Central memory CD8-positive, alpha-beta T cell (primary cell): ENCODE measurements around the gene EDARADD.

ENCODE experiments used
- ATAC-seq: fragments of 150-1000 bp; cut with Tn5 transposase; replicated peaks from 2 replicates; pipeline ENCODE4 v1.10.0; 2022; ENCODE audit warnings: mild to moderate bottlenecking, moderate FRiP score, moderate number of reproducible peaks; ENCODE audit not compliant: poor library complexity, severe bottlenecking; ENCODE audit errors: extremely low read depth
- DNase-seq, 2 donors: peaks; one replicate each; pipeline ENCODE4 v3.0.0; 2021; ENCODE audit warnings: low spot score in 2 of 2
- H3K27ac Mint-ChIP-seq: one replicate; pipeline ENCODE4 v1.8.0; 2022; ENCODE audit warnings: low read depth, mild to moderate bottlenecking, moderate library complexity, mixed read lengths
- H3K27me3 Mint-ChIP-seq: one replicate; pipeline ENCODE4 v1.8.0; 2022; ENCODE audit warnings: mixed read lengths
- H3K36me3 Mint-ChIP-seq: one replicate; pipeline ENCODE4 v1.8.0; 2022; ENCODE audit warnings: mild to moderate bottlenecking, moderate library complexity, mixed read lengths; ENCODE audit not compliant: insufficient read depth
- H3K4me1 Mint-ChIP-seq: one replicate; pipeline ENCODE4 v1.8.0; 2022; ENCODE audit warnings: mixed read lengths
- H3K4me3 Mint-ChIP-seq: one replicate; pipeline ENCODE4 v1.8.0; 2022; ENCODE audit warnings: mild to moderate bottlenecking, moderate library complexity, mixed read lengths
- H3K9me3 Mint-ChIP-seq: one replicate; pipeline ENCODE4 v1.8.0; 2022; ENCODE audit warnings: mixed read lengths

EDARADD gene

DNA sequence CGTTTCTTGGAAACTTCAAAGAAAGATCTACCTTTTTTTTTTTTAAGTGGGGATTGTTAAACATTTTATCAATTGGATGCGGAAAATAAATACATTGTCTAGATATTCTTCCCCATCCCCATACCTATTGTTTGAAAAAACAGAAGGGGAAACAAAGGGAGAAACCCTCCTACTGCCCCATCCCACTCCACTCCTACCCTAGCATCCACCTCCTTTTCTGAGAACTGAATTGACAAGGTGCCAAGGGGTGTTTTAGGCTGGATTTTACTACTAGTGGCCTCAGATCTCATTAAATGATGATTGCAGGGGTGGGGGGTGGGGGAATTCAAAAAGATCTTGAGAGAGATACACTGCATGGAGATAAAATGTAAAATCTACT lies 2.6 kb downstream of the EDARADD start:
- H3K9me3 Mint-ChIP-seq = no peaks in the 10 kb centered on the region
- ATAC-seq (no peak), DNase-seq (no peak)
- peak overlapping the region; percentile 95 for H3K27ac Mint-ChIP-seq
- peaks cover 8% of the 10 kb centered on the region for H3K36me3 Mint-ChIP-seq
- H3K4me1 Mint-ChIP-seq = peaks cover 40% of the 10 kb centered on the region
- H3K27me3 Mint-ChIP-seq = no peaks in the 10 kb centered on the region
- peak overlapping the region; percentile 95 for H3K4me3 Mint-ChIP-seq

DNA sequence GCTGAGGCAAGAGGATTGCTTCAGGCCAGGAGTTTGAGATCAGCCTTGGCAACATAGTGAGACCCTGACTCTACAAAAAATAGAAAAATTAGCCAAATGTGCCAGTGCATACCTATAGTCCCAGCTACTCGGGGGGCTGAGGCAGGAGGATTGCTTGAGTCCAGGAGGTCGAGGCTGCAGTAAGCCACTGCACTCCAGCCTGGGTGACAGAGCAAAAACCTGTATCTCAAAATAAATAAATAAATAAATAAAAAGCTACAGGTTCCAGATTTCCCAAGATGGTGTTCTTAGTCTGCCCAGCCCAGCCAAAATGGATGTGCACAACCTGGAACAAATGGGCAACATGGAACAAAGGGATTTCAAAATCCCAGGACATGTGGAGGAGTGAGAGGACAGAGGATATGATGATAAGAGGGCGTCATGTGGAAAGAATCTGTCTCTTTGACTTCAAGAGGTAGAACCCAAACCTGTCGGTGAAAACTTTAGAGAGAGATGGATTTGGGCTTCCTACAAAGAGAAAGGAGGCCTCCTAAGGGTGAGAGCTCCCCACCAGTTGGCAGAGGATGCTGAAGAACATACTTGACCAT lies 3.2 kb downstream of the EDARADD start:
- Mint-ChIP-seq H3K9me3 (no peaks in the 10 kb centered on the region), H3K27me3 (no peaks in the 10 kb centered on the region), H3K36me3 (peaks cover 8% of the 10 kb centered on the region), H3K4me1 (peaks cover 41% of the 10 kb centered on the region), H3K27ac (no peak overlapping the region), H3K4me3 (no peak overlapping the region)
- DNase-seq = no peak
- ATAC-seq = no peak

DNA sequence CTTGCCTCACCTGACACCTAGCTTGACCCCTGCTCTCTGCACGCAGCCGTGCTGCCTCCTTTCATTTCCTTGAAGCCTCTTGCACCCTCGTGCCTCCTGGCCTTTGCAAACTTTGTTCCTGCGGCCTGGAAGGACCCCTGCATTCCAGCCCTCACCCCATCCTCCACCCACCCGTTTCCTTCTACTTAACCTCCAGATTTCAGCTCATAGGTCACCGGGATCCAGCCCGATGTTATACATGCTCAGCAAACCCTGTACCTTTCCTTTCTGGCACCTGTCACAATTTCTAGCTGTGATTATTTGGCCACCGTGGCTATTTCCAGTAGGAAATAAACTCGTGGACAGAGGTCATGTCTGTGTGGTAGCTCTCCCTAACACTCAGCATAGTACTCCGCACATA lies 4.5 kb downstream of the EDARADD start:
- Mint-ChIP-seq H3K27ac (peak overlapping the region; percentile 23), H3K4me3 (no peak overlapping the region), H3K36me3 (peaks cover 8% of the 10 kb centered on the region), H3K27me3 (no peaks in the 10 kb centered on the region), H3K4me1 (peaks cover 41% of the 10 kb centered on the region), H3K9me3 (no peaks in the 10 kb centered on the region)
- no peak for DNase-seq
- no peak for ATAC-seq

DNA sequence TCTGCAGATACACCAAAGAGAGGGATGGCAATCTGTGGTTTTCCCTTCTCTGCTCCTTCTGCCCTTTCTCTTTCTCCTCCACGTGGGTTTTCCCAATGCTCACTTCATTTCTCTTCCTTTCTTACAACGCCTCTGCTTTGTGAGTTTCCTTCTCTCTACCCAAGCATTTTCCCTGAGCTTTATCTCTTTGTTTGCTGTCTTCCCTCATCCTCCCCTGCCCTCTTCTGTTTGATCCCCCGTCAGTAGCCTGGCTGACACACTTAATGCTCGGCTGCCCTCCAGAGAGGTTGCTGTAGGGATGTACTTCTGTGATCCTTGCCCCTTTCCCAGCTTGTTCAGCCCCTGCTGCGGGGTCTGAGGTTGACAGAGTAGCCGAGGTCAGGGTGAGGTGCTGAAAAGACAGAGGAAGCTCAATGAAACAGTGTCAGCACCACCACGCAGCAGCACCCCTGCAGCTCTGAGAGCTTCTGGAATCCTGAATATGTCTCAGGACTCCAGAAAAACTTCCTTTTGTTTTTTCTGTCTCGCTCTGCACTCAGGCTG lies 6.0 kb downstream of the EDARADD start:
- H3K4me3 Mint-ChIP-seq = no peak overlapping the region

DNA sequence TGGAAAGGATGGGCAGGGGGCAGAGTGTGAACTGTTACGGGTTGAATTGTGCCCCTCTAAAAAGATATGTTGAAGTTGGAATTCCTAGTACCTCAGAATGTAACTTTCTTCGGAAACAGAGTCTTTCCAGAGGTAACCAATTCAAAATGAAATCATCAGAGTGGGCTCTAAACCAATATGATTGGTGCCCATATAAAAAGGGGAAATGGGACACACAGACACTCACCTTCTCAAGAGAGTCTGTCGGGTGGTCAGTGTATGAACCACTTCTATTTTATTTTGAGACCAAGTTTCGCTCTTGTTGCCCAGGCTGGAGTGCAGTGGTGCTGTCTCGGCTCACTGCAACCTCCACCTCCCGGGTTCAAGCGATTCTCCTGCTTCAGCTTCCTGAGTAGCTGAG lies 7.6 kb downstream of the EDARADD start:
- H3K27ac Mint-ChIP-seq = no peak overlapping the region
- no peak overlapping the region for H3K4me3 Mint-ChIP-seq
- H3K9me3 Mint-ChIP-seq = no peaks in the 10 kb centered on the region
- H3K36me3 Mint-ChIP-seq = peaks cover 4% of the 10 kb centered on the region
- peaks cover 27% of the 10 kb centered on the region for H3K4me1 Mint-ChIP-seq
- no peak for DNase-seq
- no peaks in the 10 kb centered on the region for H3K27me3 Mint-ChIP-seq
- no peak for ATAC-seq

More for the DNA sequence above, 6.0 kb downstream of the EDARADD start:
- Mint-ChIP-seq H3K36me3 (peaks cover 6% of the 10 kb centered on the region), H3K4me1 (peaks cover 28% of the 10 kb centered on the region), H3K27me3 (no peaks in the 10 kb centered on the region), H3K27ac (peak overlapping the region; percentile 14), H3K9me3 (no peaks in the 10 kb centered on the region)
- no peak for ATAC-seq
- DNase-seq = no peak

DNA sequence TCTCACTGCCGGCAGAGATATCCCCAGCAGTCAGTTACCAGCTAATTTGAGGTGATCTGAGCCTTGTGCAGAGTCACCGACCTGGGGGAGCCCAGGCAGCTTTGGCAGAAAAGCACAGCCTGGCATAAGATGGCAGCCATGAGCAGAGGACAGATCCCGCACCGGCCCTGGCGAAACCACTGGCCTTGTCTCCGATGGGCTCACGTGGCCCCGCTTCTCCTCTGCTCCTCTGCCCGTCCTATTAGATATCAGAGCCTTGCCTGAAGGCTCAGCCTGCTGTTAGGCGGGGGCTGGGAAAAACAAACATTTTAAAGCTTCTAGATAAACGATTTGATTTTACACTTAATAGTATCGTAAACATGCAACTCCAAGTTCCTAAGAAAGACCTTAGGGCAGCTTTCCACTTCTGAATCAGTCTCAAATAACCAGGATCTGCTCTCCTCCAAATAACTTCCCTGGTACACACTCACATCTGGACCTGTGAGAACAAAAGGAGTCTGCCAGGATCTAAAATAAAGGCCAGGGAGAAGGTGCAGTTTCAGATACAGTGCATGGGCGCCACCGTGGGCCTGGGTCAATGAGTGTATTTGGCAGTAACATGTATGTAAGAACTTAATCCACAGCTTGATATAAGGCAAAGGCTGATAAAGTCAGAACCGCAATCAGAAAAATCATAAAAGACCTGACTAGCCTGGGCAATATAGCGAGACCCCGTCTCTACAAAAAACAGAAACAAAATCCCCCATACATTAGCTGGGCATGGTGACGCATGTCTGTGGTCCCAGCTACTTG lies 10.0 kb downstream of the EDARADD start:
- Mint-ChIP-seq H3K4me3 (no peak overlapping the region), H3K27me3 (no peaks in the 10 kb centered on the region), H3K36me3 (peaks cover 2% of the 10 kb centered on the region), H3K9me3 (no peaks in the 10 kb centered on the region), H3K4me1 (peaks cover 20% of the 10 kb centered on the region), H3K27ac (no peak overlapping the region)
- ATAC-seq (no peak), DNase-seq (no peak)

DNA sequence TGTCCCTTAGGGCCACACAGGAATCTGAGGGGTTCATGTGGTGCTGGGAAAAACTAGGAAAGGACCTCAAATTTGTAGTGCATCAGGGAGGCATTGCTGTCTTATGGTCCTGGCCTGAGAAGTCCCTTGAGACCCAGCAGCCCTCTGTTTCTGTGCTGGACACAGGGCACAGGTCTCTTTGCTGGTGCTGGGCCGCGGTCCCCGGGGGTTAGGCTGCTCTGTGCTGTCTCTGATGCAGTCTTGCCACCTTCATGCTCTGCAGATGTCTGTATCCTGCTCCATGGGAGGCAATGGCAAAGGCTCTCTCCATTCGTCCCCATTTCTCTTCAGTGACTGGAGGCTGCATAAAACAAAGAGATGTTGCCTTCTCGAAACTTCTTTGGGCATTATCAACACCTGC lies 13.0 kb downstream of the EDARADD start:
- Mint-ChIP-seq H3K4me1 (peaks cover 8% of the 10 kb centered on the region), H3K27ac (no peak overlapping the region), H3K4me3 (no peak overlapping the region), H3K27me3 (no peaks in the 10 kb centered on the region), H3K9me3 (no peaks in the 10 kb centered on the region), H3K36me3 (peaks cover 3% of the 10 kb centered on the region)
- DNase-seq (no peak), ATAC-seq (no peak)

DNA sequence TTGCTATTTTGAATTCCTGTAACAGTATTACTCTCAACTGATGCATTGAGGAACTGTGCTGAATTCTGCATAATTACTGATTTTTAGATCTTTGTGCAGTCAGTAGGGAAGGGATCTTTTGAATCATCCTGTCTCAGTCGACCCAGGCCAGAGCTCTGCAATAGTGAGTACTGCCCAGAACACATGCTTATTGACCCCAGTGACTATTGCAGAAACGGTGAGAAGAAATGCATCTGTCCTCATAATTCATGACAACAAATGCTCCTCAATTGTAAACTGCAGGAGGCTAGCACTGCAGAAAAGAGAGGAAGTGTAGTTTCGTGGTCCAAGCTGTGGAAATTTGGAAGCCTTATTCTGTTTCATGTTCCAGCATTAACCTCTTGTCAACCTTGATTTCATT lies 19.6 kb downstream of the EDARADD start:
- peak overlapping the region; percentile 10 for H3K27ac Mint-ChIP-seq
- H3K36me3 Mint-ChIP-seq = peaks cover 10% of the 10 kb centered on the region
- H3K9me3 Mint-ChIP-seq = no peaks in the 10 kb centered on the region
- ATAC-seq (no peak), DNase-seq (no peak)
- H3K4me1 Mint-ChIP-seq = peaks cover 8% of the 10 kb centered on the region
- H3K4me3 Mint-ChIP-seq = no peak overlapping the region
- H3K27me3 Mint-ChIP-seq = no peaks in the 10 kb centered on the region

DNA sequence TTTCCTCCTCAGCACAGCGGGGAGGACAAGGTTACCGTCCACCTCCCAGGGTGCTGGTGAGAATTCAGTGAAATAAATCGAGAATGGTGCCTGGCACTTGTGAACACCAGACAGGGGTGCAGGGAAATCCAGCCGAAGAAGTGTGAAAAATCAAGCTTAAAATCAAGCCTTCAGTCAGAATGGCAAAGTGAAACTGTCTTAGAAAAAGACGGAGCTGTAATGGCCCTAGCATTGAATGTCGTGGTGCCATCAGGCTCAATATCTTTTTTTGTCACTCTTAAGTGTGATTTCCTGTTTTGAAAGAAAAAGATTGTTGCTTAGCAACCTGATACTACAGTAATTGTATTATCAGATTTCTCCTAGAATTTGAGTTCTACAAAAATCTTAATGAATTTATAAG lies 22.1 kb downstream of the EDARADD start:
- DNase-seq (peak; percentile 32 to 73), ATAC-seq (peak; percentile 92)
- peak overlapping the region; percentile 83 for H3K4me3 Mint-ChIP-seq
- no peaks in the 10 kb centered on the region for H3K9me3 Mint-ChIP-seq
- H3K27me3 Mint-ChIP-seq = no peaks in the 10 kb centered on the region
- H3K27ac Mint-ChIP-seq = peak overlapping the region; percentile 99
- peaks cover 9% of the 10 kb centered on the region for H3K36me3 Mint-ChIP-seq
- H3K4me1 Mint-ChIP-seq = peaks cover 18% of the 10 kb centered on the region

DNA sequence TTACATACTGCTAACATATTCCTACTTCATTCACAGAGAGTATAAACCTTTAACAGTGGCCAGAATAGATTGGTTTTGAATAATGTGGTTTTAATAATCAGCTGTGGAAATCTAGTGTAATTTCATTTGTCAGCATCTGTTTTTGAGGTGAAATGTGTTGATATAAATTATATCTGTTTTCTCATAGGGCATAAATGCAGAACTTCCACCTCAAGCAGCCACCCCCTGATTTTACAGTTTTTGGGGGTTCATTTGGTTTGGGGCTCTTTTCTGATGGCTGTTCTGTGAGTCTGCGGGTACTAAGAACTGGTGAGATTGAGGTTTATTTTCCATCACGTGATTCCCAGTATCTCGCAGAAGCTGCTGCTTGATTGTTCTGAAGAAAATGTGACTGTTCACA lies 23.2 kb downstream of the EDARADD start:
- ATAC-seq = peak; percentile 33
- Mint-ChIP-seq H3K27me3 (no peaks in the 10 kb centered on the region), H3K4me1 (peaks cover 19% of the 10 kb centered on the region), H3K36me3 (peaks cover 9% of the 10 kb centered on the region), H3K27ac (peak overlapping the region; percentile 99), H3K4me3 (peak overlapping the region; percentile 31), H3K9me3 (no peaks in the 10 kb centered on the region)
- peak in 1 of 2 donors; percentile 26 for DNase-seq

DNA sequence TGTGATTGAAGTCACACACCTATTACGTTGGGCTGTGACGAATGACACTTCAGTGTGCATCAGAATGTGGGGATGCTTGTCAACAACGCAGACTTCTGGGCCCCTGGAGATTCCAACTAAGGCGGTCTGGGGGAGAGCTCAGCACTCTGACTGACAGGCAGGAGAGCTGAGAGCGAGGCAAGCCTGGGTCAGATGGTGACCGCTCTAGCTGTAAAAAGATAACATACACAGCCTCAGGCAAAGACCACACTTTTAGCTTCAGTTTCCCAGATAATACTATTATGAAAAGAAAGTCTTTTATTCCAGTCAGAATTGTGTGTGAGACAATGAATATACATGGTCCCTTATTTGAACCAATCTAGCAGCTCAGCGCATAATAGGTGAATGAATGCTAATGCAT lies 25.4 kb downstream of the EDARADD start:
- DNase-seq (no peak), ATAC-seq (no peak)
- H3K9me3 Mint-ChIP-seq = no peaks in the 10 kb centered on the region
- H3K4me1 Mint-ChIP-seq = peaks cover 23% of the 10 kb centered on the region
- peaks cover 9% of the 10 kb centered on the region for H3K36me3 Mint-ChIP-seq
- no peak overlapping the region for H3K27ac Mint-ChIP-seq
- H3K27me3 Mint-ChIP-seq = no peaks in the 10 kb centered on the region
- H3K4me3 Mint-ChIP-seq = no peak overlapping the region

DNA sequence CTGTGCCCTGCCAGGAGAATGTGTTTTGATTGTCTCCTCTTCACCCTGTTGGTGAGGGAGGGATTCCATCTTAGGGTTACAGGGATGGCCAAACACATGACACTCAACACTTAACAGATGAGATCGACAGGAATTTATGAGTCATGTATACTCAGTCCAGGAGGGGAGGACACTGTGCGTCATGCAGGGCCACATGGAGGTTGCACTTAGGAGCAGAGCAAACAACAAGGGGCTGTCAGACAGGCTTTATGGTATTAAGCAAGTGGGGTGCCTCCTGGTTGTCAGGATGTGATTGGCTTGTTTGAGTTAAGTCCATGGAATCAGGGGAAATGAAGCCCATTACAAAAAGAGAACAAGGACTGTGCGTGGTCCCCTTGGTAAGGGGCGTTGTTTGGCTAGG lies 26.9 kb downstream of the EDARADD start:
- Mint-ChIP-seq H3K4me3 (no peak overlapping the region), H3K4me1 (peaks cover 21% of the 10 kb centered on the region), H3K9me3 (no peaks in the 10 kb centered on the region), H3K36me3 (peaks cover 7% of the 10 kb centered on the region), H3K27ac (no peak overlapping the region), H3K27me3 (no peaks in the 10 kb centered on the region)
- ATAC-seq (no peak), DNase-seq (no peak)
